ENCODE data around the gene TXNRD1.
A peak's percentile ranks its signal among the peaks of the same experiment; 100 is the strongest.
"Not testable (repeated sequence)": the region's sequence is repeated elsewhere in the genome, so short reads cannot be mapped to it uniquely, and the experiment has no call there.

Gene TXNRD1

DNA sequence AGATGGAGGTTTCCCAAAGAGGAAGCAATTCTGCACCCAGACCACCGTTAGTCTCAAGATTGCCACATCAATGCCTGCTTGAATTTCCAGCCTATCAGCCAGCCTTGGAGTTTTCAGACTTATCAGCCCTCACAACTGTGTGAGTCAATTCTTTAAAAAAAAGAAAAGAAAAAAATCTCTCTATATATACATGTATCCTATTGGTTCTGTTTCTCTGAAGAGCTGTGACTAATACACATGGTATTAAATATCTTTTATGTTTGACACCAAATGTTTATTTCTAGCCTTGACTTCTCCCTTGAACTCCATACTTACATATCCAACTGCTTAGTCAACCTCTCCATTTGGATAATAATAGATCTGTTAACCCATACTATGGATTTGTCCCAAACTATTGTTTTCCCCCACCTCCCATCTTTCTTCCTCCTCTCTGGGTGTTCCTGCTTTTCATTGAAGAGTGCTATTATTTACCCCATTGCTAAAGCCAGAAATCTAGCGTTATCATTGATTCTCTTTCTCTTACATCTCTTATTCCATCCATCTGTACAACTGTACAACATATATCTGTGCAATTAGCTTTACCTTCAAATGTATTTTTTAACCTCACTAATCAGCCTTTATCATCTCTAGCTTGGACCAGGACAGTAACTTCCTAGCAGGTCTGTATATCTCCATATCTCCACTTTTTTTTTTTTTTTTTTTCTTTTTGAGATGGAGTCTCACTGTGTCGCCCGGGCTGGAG, 65.3 kb downstream of the TXNRD1 start:
- peak; percentile 89 for DNase-seq (ENCODE audit: low spot score)

DNA sequence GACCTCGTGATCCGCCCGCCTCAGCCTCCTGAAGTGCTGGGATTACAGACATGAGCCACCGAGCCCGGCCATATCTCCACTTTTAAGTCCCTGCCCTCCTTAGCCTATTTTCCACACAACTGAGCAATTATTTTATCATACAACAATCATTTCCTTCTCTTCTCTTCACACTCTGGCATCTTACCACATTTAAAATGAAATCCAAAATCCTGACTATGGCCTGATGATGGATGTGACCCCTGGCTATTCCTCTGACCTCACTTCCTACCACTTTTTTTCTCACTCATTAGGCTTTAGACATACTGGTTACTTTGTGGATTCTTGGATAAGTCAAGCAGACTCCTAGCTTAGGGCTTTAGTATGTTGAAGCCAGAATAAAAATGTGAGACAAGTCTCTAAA, 66.1 kb downstream of the TXNRD1 start:
- no peak for DNase-seq (ENCODE audit: low spot score)

DNA sequence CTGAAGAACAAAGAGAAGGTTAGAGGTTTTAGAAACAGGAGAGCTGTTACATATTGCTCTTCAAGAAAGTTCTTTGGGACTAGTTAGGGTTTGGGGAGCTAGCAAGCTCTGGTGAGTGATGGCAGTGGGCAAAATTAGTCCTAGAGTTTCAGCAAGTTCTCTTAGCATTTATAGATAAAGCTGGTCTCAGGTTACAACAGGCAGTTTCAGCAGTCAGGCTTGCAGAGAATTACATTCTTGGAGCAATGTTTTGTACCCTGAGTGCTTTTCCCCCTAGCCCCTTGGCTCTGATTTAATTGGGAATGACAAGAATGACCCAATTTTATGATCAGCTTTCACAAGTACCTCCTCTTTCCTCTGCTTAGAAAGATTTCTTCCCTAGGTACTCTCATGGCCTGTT, 66.5 kb downstream of the TXNRD1 start:
- no peak for DNase-seq (ENCODE audit: low spot score)

DNA sequence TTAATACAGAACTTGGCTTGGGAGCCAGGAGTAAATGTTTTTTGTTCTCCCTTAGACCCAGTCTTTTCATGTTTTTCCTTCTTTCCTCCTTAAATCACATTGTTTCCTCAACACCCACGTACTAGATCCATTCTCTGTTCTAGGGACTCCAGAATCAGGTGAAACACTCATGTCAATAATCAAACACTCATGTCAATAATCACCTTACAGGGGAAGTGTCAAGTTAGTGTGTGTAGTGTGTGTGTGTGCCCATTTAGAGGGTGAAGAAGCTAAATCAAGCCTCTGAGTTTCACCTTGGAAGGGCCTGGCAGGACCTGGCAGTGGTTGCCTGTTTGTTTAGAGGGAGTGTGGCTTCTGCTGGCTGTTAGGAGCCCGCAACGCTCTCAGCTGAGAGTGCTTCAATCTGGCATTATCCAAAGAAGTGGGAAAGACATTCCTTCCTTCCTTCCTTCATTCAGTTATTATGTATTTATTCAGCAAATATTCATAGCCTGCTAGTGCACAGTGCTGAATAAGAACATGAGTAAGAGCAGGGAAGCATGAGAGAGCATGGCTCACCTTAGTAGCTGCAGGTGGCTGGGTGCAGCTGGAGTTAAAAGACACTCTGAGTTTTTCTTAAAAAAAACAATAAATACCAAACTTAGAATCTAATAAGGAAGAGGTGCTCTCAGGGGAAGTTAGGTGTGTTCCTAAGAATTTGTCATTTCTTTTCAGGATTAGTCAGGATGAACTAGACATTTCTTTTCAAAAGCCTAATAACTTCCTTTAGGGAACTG, 70.3 kb downstream of the TXNRD1 start:
- no peak for DNase-seq (ENCODE audit: low spot score)

DNA sequence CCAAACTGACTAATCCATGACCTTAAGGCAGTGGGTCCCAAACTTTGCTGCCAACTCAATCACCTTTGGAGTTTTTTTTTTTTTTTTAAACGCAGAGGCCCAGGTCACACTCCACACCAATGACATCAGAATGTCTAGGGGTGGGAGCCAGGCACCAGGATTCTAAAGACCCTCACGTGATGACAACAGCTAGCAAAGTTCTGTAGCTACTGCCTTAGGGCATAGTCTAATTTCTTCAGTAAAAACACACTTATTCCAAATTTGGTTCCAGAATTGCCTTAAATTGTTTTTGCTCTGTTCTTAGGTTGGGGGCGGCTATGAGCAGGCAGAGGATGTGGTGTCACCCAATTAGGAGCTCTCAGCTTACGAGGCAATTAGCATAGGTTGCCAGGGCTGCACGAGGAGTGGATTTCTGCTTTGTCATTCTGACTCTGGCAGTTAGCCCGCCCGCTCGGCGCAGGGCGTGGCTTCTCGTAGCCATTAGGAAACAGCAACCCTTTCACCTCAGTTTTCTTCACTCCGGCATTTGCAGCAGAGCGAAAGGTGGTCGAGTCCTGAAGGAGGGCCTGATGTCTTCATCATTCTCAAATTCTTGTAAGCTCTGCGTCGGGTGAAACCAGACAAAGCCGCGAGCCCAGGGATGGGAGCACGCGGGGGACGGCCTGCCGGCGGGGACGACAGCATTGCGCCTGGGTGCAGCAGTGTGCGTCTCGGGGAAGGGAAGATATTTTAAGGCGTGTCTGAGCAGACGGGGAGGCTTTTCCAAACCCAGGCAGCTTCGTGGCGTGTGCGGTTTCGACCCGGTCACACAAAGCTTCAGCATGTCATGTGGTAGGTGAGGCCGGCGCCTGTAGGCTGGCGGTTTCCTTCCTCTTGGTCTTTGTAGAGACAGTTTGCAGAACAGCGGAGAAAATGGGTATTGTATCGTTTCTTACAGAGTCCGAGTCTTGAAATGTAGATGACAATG, 71.2 kb downstream of the TXNRD1 start:
- DNase-seq (ENCODE audit: low spot score), result peak; percentile 79

DNA sequence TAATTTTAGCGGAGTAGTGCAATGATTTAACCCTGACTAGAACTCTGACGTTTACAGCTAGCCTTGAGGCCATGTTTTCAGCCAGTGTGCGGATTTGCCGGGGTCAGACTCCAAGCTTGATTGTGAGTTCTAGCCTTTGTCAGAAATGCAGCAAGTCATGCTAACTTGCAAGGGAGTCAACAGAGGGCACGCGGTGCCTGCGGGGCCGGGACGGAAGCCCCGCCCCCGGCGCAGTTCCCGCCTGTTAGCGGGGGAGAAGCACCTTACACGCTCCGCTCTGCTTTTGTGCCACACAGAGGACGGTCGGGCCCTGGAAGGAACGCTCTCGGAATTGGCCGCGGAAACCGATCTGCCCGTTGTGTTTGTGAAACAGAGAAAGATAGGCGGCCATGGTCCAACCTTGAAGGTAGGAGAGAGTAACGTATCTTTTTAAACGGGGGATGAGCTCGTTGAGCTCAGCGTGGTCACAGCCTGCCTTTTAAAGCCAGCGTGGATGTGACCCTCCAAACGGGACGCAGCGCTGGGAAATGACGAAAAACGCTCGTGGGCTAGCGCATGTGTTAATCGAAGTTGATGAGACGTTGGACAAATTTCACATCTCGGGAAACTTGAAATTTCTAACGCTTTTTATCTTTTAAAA, 73.2 kb downstream of the TXNRD1 start:
- DNase-seq (ENCODE audit: low spot score), result peak; percentile 75

DNA sequence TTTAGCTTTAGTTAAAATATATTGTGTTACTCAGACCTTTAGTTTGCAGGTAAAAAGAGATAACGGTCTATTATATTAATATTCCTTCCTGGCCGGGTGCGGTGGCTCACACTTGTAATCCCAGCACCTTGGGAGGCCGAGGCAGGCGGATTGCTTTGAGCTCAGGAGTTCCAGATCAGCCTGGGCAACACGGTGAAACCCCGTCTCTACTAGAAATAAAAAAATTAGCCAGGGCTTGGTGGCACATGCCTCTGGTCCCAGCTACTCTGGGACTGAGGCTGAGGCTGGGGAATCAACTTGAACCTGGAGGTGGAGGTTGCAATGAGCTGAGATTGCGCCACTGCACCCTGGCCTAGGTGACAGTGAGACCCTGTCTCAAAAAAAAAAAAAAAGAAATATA, 74.7 kb downstream of the TXNRD1 start:
- no peak for DNase-seq (ENCODE audit: low spot score)

DNA sequence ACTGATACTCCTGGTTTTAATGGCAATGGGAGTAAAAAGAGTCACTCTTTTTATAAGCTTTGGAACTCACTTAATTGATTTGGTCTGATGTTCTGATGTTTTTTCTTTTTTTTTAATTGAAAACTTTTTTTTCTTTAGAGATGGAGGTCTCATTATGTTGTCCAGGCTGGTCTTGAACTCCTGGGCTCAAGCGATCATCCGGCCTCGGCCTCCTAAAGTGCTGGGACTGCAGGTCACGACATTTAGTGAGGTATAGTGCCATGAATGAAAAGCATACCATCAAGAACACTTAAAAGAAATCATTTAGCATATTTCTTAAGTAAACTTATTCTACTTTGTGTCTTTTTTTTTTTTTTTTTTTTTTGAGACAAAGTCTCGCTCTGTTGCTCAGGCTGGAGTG, 75.3 kb downstream of the TXNRD1 start:
- DNase-seq (ENCODE audit: low spot score), result no peak

DNA sequence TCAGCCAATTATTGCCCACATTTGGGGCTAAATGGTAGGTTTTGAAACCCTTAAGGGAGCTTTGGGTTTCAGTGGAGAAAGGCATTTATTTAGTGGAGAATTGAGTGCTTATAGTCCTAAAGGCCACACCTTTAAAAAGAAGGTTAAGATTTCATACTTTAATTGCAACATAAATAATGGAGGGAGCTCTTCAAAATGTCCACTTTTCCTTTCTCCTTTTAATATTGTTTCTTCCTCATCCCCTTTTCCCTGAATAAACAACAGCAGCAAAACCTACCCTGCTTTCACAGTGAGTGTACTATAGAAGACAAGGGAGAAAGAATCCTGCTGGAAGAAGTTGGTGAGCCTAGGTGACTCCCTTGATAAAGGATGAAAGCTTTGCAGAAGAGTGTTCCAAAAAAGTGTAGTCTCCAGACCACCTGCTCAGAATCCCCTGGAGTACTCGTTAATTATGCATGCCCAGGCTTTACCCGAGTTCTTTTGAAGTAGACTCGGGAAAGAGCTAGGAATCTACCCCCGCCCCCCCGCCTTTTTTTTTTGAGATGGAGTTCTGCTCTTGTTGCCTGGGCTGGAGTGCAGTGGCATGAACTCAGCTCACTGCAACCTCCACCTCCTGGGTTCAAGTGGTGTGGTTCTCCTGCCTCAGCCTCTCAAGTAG, 76.4 kb downstream of the TXNRD1 start:
- no peak for DNase-seq (ENCODE audit: low spot score)

DNA sequence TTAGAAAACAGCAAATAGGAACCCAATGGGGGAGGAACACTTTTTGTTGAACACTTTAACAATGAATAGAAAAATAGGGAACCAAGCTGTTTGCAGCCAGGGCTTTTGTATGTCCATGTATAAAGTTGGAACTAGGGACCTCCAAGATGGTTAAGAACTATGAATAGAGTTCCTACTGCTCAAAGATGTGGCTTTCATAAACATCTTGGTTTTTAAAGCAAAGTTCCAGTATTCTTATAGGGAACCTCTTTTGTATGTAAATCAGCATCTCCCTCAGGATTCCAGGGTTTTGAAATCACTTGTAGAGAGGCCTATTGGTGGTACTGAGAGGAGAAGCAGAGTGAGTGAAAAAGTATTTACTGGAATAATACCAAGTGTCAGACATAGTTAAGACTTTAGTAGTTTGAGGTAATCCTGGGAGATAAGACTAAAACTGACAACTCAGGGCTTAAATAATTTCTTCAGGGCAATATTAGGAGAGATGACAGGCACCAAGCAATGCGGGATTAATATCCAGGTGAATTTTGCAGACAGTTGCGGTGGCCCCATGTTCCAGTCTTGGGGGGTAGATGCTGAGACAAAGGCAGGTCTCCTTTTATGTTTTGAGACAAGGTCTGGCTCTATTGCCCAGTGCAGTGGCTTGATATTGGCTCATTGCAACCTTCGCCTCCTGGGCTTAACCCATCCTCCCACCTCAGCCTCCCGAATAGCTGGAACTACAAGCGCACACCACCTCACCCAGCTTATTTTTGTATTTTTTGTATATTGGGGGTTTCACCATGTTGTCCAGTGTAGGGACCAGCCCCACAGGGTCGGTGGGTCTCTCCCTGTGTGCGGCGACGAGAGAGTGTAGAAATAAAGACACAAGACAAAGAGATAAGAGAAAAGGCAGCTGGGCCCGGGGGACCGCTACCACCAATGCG, 77.6 kb downstream of the TXNRD1 start:
- no peak for DNase-seq (ENCODE audit: low spot score)

DNA sequence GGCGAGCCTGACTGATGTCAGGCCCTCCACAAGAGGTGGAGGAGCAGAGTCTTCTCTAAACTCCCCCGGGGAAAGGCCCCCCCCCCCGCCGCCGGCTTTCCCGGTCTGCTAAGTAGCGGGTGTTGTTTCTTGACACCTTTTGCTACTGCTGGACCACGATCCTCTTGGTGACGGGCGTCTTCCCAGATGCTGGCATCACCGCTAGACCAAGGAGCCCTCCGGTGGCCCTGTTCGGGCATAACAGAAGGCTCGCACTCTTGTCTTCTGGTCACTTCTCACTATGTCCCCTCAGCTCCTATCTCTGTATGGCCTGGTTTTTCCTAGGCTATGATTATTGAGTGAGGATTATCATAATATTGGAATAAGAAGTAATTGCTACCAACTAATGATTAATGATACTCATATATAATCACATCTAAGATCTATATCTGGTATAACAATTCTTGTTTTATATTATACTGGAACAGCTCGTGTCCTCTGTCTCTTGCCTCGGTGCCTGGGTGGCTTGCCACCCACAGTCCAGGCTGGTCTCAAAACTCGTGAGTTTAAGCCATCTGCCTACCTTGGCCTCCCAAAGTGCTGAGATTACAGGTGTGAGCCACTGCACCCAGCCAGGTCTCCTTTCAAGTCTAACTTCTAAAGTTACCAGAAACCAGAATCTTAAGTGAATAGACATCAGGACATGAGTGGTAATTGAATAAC, 78.7 kb downstream of the TXNRD1 start:
- DNase-seq (ENCODE audit: low spot score), result not testable (repeated sequence)

DNA sequence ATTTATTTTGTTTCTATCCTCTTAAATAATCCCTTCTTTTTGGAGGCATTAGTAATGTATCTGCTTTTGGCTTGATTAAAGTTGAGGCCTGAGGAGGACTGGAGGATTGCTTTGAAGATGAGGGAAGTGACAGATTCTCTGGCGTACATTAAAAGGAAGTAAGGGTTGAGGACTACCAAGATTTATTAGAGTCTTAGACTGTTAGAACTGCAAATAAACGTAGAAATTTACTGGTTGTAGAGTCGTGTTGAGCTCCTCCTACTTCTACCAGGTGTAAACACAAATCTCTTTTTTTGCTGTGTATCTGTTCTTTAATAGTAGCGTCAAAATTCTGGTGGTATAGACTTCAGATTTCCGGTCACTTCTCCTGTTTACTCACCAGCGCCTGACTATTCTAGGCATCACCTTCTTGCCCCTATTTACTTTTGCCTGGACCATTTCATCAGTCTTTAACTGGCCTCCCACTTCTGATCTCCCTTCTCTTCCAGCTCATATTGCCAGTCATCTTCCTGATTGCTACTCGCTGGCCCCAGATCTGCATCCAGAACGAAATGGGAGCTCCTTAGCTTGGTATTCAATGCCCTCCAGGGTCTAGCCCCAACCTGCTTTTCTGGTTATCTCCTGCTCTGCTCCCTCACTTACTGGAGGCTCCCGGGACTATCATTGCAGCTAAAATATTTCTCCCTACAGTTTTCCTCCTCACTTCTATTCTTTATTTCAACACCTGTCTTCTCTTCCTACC, 79.5 kb downstream of the TXNRD1 start:
- DNase-seq (ENCODE audit: low spot score), result no peak

DNA sequence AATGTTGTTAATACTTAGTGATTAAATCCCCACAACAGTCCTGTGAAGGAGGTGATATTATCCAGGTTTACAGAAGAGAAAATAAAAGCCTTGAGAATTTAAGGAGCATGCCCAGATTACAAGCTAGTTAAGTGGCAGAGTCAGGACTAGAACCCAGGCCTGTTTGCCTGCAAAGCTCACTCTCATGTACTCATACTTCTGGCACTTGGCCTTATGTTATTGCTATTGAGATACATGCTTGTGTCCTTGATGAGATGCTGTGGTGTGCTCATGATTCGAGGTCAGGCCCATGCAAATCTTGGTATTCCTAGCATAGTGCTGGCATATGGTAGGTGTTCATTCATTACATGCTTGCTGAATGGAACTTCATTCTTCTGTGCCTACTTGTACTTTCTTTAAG, 80.4 kb downstream of the TXNRD1 start:
- no peak for DNase-seq (ENCODE audit: low spot score)

DNA sequence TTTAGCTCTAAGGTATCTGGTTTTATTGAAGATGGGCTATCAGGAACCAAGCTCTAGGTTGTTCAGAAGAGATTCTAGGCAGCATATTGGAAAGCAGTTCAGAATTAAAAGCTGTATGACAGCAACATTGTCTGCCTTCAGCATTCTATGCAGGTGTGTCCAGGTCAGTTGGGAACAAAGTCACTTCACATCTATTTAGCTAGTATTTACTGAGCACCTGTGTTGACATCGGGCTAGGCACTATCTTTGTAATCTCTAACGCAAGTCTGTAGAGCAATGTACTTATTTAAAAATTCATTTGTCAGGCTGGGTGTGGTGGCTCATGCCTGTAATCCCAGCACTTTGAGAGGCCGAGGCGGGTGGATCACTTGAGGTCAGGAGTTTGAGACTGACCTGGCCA, 81.1 kb downstream of the TXNRD1 start:
- no peak for DNase-seq (ENCODE audit: low spot score)

DNA sequence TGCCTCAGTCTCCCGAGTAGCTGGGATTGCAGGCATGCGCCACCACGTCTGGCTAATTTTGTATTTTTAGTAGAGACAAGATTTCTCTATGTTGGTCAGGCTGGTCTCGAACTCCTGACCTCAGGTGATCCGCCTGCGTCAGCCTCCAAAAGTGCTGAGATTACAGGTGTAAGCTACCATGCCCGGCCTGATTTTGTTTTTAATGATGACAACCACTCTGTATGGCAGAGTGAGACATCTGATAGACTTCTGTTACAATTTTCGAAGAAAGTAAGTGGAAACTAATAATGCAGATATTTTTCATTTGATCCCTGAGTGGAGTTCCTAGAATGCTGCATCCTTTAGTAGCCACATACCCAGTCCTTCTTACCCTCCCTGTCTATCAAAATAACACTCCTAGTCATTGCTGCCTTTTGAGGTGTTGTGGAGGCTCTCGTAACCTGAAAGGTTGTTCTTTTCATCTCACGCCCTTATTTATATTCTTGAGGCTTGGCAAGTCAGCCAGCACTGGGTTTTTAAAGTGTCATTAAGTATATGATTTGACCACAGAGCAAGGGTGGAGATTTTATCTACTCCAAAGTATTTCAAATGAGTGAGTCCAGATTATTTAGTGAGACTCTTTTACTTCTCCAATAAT, 82.0 kb downstream of the TXNRD1 start:
- no peak for DNase-seq (ENCODE audit: low spot score)

DNA sequence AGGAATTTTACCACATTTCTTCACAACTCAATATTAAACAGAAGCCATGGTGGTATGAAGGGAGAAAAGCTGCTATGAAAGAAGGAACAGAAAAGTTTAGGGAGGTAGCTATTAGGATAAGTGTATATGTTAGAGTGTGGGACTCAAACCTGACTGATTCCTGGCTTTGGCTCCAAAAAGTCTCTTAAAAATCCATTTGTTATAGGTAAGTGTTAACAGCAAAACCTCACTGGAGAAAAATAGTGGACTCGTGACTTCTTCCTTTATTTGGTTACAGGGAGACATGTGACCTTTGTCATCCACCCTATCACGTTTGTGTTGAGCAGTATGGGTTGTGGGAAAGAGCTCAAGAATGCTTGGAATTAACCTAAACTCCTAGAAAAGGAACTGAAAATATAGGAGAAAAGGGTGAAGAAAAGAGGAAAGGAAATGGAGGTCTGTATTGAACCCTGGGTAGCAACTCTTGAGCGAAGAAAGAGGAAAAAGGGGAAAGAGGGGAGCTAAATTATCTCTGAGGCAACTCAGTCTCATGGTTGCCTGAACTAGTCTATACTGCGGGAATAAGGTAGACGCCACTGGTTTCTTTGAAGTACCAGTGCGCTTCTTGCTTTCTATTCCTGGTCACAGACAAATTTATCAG, 84.4 kb downstream of the TXNRD1 start:
- DNase-seq (ENCODE audit: low spot score), result no peak

DNA sequence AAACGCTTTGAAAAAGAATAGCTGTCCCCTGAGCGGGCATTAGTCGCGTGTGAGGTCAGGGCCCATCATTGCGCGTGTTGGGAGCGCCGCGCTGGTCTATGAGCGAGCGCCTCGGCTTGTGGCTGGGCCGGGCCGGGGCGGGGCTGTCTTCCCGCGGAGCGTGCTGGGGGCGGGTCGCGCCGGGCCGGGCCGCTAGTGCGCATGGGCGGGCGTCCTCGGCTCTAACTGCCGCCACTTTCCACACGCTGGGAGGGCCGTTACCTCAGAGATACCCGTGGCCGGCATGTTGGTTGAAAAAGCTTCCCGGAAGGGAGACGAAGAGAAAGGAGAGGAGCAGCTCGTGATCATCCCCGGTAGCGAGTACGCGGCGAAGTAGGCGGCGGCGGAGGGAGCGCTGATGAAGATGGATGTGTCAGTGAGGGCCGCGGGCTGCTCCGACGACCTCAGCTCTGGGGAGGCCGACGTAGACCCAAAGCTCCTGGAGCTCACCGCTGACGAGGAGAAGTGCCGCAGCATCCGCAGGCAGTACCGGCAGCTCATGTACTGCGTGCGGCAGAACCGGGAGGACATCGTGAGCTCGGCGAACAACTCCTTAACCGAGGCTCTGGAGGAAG, 88.1 kb downstream of the TXNRD1 start, which contains the start of gene EID3:
EID3 (plus strand) TSS at position 202 of the 614 bp plus-strand sequence; CDS start at position 398, 196 bp downstream.
- peak; percentile 89 for DNase-seq (ENCODE audit: low spot score)

Measured in hepatic stellate cell (primary cell).